HG03108 (cell line): ENCODE measurements around the gene HOXA9.

Source experiments
- ATAC-seq: cut with Tn5 transposase; IDR thresholded peaks from one replicate; pipeline ENCODE4 v1.9.1; 2021; ENCODE audit warnings: moderate library complexity; ENCODE audit not compliant: unreplicated experiment

The HOXA9 gene

DNA sequence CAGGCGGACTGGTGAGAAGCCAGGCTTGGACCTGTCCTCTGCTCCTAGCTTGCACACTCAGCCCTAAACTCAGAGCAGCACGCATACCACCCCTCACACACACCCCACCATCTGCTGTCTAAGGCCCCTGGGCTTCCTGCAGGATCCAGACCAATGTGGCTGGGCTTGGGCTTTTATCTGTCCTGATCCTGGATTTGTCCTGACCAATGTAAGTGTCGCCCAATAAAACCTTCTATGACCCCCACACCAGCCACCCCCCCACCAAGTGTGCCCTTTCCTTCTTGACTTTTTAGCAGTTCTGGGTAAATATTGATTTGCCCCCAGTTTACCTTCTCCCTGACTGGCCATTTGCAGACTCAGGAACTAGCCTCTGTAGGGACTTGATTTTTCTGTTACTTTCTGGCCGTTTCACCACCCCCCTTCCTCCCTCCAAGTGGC lies 36.3 kb upstream of the HOXA9 start:
- ATAC-seq = no peak

GRCh38 chr7:27200761-27201579 lies 35.6 kb upstream of the HOXA9 start:
- ATAC-seq = no peak

DNA sequence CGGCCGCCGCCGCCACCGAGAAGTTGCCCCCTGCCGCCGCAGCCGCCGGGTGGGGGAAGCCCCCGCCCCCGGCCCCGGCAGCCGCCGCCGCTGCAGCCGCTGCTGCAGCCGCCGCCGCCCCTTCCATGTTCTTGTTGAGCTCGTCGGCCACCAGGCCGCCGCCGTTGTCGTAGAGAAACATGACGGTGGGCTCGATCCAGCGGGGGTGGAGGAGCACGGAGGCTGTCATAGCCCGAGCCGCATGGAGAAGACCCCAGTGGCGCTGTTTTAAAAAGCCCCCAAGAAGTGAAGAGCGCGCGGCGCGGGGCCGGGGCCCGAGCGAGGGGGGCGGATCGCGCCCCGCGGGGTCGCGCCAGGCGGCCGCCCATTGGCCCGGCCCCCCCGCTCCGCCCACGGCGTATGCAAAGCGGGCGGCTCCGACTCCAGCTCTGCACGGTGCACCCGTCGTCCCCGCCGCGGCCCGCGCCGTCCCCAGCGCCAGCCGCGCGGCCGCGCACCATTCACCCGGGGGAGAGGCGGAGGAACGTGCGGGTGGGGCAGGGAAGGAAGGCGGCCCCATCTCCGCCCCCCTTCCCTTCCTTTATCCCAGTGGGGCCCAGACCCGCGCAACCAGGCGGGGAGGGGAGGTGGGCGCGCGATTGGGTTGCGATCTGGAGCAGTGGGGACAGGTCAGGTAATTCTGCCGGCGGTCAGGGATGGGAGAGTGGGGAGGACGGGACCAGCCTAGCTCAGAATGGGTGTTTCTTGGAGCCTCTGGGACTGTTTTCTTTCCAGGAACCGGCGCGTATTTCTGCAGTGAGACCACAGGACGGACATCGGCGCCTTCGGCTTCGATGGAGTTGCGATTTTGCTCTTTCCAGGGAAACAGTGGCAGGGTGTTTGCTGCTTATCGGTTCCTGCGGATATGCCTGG lies 34.8 kb upstream of the HOXA9 start, which contains the start of gene HOXA13:
Gene HOXA13 (minus strand): TSS at position 243 of the 912 bp plus-strand sequence. CDS start 14 bp downstream, at position 229.
- no peak for ATAC-seq

DNA sequence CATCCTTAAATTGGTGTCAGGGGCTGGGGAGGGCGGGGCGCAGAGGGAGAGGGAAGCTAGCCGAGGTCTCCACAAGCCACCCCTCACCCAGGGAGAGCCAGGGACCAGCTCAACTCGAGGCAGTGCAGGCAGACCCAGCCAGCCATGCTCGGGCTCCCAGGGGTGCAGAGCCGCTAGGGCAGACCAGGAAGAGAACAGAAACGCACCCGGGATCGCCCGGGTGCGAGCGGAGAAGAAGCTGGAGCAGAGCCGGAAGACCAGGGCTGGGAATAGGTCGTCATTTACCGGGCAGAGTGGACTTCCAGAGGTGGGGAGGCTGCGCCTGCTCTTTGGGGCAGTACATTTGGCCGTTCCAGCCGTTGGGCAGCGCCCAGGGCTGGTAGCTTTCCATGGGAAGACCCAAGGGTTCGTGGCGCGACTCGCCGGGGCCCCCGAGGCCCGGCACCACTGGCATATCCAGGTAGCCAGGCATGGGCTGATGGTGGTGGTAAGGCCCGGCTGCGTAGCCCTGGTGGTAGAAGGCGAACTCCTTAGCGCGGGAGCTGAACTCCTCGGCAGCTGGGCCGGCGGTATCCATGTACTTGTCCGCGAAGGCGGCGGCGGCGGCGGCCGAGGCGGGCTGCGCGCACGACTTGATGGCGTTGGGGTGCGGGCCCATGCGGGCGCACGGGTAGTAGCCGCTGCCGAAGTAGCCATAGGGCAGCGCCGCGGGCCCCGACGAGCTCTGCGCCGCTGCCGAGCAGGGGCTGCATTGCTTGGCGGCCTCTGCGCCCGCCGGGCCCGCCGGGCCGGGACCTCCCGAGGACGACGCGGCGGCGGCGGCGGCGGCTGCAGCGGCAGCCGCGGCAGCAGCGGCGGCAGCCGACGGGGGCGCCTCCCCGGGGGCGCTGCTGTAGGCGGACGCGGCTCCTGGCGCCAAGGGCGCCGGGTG lies 33.8 kb upstream of the HOXA9 start:
- no peak for ATAC-seq

GRCh38 chr7:27198138-27198841 lies 33.0 kb upstream of the HOXA9 start:
- no peak for ATAC-seq

DNA sequence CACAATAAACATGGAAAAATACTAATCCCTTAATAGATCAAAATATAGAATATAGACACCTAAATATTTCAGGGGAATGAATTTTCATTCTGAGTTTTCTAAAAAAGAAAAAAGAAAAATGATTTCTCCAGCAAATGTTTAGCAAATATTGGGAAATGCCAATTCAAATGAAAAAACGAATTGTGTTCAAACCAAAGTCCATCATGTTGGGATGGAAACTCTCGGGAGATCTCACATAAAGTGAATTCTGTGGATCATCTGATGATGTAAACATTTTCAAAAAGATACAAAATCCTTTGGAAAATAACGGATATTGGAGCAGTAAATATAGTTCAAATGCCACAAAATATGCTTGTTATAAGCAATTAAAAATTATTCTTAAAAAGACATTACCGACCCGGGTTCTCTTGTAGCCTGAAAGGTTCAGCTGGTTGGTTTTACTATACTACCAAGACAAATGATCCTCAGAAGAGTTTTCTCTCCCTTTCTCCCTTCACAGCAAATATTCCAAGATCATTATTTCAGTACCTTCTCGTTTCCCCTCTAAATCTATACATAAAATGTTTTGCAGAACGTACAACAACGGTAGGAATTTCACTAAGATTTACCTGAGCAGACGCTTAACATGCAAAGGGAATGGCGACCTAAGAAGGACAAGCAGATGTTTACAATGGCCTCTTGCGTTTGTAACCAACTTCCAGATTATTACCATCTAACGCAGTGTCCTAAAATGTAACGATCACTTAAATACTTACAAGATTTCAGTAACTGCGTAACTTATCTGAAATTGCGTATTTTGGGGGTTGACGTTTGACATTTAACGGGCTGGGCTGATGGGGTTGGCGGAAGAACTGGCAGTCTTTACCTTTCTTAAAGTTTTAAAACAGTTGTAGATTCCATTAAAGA lies 32.1 kb upstream of the HOXA9 start:
- no peak for ATAC-seq

DNA sequence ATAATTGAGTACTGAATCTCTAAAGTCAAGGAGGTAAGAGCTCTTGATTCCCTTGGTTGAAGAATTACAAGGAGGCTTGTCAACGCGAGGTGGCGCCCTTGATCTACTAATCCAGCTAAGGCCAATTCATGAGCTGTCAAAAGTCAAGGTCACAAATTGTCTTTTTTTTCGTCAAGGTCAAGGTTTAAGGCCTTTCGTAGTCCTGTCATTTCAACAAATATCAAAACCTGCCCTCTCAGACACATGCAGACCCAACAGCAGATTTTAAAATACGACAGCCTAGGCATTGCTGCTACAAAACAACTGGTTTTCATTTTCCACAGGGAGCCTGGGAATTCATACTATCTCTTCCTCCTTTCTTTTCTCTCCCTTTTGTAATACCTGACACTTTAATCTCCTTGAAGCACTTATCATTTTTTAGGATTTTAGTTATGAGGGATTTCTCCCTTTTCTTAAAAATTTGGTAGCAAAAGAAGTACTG lies 31.0 kb upstream of the HOXA9 start:
- no peak for ATAC-seq

DNA sequence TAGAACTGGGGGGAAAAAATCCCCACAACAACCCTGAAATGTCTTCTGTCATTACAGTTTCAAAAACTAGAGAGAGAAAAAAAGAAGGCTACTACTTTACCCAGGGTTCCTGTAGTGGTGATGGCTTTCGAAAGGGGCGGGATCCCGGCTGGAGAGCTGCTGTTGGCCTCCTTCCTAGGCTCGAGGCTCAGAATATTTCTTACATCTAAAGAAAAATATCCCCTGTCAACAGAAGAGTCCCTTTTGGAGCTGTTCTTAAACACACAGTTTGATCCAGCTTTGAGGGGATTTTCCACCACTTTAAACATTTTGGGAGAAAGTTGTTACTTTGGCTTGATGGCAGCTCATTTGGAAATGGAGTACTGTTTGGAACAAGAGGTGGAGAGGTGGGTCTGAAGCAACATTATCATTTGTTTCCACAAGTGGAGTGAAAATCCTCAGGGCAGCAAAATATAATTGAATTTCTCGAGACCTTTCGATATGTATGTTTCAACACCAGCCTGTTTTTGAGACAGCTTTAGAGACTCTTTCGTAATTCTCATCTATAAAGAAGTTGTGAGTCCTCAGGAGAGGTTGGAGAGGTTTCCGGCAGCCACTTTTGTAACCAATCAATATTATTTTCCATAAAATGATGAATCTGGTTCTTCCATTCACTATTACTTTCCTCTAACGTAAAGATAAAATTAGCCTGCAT lies 29.5 kb upstream of the HOXA9 start:
- no peak for ATAC-seq

DNA sequence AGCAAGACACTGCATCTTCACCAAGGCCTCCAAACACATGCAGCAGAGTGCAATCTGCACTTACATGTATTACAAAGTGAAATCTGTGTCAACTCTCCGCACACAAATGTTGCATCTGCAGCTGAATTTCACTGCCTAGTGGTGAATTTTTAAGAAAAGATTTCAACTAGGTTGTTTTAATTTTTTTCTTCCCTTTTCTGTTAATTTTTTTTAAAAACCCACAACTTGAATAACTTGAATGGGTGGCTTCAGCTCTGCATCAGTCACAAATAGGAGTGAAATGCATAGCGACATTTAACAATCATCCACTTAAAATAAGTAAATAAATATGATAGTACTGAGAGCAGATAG lies 28.6 kb upstream of the HOXA9 start:
- no peak for ATAC-seq

GRCh38 chr7:27193335-27194001 lies 28.1 kb upstream of the HOXA9 start:
- ATAC-seq = no peak

DNA sequence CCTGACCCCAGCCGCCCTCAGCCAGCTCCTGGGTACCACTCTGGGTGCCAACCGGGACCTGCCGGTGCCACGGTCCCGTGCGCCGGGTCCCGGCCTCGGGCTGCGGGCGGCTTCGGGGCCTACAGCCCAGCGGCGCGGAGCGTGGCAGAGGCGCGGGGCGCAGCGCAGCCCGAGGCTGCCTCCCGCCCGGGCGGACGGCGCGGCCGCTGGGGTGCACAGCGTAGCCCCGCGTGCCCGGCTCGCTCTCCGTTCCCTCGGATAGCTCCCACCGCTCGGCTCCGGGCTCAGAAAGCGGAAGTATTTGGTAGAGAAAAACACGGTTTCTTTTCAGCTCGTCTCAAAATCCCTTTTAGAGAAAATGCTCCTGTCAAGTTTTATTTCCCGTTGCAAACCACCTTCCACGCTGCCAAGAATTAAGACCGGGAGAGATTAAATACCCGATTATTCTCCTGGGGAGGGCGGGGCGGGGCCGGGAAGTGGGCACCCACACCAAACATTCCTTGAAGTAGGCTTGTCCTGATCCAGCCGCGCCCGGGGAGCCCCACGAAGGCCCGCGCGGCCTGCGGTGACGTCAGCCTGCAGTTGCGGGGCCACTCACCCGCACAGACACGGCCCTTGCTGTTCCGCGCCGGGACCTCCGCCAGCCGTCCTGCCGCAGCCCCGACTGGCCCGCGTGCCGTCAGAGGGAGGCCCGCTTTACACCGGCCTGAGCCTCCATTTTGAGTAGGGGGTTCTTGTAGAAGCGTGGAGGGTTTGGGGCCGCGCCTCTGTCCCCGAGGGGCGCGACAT lies 27.4 kb upstream of the HOXA9 start:
- ATAC-seq = no peak

- ATAC-seq = no peak
These were observed 26.7 kb upstream of the HOXA9 start for GRCh38 chr7:27191833-27192545.

DNA sequence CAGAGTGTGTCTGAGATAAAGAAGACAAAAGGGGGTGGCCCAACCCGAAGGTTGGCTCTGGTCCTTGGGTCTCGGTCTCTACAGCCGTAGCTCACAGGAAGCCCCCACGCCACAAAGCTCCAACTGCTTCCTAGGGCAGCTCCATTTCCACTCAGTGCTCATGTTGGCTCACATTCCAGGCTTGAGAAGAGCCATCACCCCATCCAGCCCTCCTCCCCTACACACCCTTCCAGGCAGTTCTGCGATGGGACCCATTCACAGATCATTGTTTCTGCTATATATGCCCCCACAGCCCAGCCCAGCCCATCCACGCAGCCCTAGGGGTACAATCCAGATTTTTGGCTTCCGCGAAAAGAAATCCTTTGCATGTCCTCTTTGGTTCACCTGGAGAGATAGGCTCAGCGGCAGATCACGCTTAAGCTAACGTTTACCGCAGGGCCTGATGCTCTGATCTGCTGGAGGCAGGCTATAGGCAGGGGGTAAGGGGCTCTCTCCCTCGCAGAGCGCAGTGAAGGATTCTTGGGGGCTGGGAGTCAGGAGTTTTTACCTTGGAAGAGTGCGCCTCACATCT lies 25.9 kb upstream of the HOXA9 start:
- no peak for ATAC-seq

DNA sequence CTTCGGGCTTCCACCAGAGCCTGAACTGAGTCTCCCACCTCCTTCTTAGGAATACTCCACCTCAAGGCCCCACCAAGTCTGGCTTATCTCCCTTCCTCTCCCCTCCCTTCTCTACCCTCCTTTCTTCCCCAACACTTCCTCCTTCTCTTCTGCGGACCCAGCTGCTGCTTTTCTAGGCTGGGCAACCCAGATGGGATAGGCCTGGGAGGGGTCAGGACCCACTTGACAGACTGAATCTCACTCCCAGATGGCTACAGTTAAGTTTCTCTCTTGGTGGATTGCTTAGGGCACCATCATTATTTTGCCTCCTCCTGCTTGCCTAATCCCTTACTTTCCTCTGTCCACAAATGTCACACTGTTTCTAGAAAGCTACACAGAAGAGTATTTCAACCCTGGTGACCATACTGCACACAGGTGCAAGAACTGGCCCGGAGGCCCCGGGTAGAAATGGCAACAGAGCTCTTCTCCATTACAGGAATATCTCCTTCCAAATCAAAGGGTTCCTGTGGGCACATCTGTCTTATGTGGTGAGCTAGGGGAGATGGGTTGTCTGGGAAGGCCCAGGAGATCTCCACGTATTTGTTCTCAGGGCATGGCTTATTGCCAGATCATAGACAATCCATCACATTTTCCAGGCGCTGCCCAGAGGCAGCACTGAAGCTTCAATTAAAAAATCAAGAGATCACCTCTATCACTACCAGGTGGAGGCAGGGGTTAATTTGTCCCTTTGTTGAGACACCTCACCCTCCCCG lies 24.8 kb upstream of the HOXA9 start:
- ATAC-seq = no peak

GRCh38 chr7:27189295-27189996 lies 24.1 kb upstream of the HOXA9 start:
- no peak for ATAC-seq
